HFF-Myc (cell line): ENCODE data around the gene ANGPTL8.

Source experiments
- DNase-seq: peaks from one replicate; pipeline ENCODE4 v3.0.0-alpha.2; 2011; ENCODE audit warnings: low read depth; ENCODE audit errors: extremely low read depth
- H3K4me3 ChIP-seq: replicated peaks from 2 replicates; pipeline ENCODE4 v1.5.1; 2011; ENCODE audit warnings: low read depth, mild to moderate bottlenecking, control low read depth, low read length
- TF ChIP-seq, protein P1 (sequence below): IDR thresholded peaks from 2 replicates; pipeline ENCODE4 v1.5.1; 2012; ENCODE audit warnings: mild to moderate bottlenecking, low read depth, low read length, control low read depth; ENCODE audit errors: missing control alignments

The ANGPTL8 gene

DNA sequence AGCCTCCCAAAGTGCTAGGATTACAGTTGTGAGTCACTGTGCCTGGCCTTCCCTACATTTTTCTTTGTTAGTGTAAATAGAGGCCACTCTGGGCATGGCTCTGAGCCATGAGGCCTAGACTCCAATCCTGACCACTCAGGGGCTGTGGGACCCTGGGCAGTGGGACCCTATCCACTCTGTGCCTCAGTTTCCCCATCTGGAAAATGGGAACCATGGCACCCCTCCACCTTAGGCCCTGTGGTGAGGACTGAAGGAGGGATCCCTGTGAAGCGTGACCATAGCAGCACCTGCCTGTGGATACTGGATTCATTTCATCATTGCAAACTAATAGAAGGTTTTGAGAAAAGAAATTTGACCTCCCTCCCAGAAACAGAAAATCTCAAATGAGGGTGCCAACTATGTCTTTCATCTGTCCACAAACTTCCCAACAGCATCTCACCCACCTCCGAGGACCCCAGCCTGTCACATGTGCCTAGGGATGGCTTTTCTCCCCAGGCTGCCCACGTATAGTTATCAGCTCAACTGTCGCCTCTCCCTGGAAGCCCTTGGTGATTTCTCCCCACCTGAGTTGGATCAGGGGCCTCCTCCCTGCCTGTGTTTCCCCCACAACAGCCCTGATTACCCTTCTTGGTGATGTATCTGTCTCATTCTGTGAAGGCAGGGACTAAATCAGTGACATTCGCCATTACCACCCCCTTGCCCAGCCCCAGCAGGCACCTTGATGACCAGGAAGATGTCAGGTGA, 5.6 kb downstream of the ANGPTL8 start:
- H3K4me3 ChIP-seq = no peak overlapping the region
- DNase-seq = no peak
- TF ChIP-seq, protein P1, sequence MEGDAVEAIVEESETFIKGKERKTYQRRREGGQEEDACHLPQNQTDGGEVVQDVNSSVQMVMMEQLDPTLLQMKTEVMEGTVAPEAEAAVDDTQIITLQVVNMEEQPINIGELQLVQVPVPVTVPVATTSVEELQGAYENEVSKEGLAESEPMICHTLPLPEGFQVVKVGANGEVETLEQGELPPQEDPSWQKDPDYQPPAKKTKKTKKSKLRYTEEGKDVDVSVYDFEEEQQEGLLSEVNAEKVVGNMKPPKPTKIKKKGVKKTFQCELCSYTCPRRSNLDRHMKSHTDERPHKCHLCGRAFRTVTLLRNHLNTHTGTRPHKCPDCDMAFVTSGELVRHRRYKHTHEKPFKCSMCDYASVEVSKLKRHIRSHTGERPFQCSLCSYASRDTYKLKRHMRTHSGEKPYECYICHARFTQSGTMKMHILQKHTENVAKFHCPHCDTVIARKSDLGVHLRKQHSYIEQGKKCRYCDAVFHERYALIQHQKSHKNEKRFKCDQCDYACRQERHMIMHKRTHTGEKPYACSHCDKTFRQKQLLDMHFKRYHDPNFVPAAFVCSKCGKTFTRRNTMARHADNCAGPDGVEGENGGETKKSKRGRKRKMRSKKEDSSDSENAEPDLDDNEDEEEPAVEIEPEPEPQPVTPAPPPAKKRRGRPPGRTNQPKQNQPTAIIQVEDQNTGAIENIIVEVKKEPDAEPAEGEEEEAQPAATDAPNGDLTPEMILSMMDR = no peak

DNA sequence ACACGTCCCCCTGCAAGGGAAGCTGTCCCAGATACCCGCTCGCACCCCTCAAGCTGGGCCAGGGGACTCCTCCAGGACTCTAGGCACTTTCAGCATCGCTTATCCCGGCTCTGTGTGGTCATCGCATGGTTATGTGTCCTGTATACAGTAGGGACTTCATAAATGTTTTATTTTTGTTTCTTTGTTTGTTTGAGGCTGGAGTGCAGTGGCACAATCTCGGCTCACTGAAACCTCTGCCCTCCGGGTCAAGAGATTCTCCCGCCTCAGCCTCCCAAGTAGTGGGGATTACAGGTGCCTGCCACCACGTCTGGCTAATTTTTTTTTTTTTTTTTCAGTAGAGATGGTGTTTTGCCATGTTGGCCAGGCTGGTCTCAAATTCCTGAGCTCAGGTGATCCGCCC, 7.5 kb downstream of the ANGPTL8 start:
- TF ChIP-seq, protein P1 = no peak
- DNase-seq = no peak

DNA sequence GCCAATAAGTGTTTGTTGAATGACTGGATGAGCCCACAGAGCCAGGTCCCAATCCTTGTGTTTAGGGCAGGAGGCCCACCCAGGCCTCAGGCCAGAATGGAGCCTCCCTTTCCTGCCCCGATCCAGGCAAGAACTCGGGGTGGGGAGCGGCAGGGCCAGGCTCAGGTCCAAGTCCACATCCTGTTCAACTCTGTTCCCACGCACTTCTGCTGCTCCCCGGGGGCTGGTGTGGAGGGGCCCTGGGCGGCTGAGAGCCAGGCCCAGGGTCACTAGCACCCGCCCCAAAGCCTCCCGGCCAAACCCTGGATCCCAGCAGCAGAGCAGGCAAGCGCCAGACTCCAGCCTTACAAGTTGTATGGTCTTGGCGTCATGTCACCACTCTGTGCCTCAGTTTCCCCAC, 8.0 kb downstream of the ANGPTL8 start:
- DNase-seq = no peak
- no peak overlapping the region for H3K4me3 ChIP-seq
- TF ChIP-seq, protein P1 = no peak

More for the DNA sequence above, 7.5 kb downstream of the ANGPTL8 start:
- no peak overlapping the region for H3K4me3 ChIP-seq

DNA sequence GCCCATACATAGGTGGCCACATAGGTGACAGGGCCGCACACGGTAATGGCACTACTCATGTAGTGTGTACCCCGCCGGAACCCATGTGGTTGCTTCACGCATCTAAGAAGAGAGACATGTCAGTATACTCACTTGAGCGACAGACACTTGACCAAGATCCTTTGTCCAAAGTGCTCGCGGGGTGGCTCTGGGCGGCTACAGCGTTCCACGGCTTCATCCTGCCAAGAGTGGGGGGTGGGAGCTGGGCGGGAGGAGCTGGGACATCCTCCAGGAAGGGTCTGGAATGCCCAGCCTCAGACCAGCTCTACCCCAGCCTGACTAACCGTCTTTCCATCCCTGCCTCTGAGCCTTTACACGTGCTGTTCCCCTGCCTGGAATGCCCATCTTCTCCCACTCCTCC, 8.5 kb downstream of the ANGPTL8 start:
- no peak for DNase-seq
- TF ChIP-seq, protein P1 = no peak
- H3K4me3 ChIP-seq = no peak overlapping the region

DNA sequence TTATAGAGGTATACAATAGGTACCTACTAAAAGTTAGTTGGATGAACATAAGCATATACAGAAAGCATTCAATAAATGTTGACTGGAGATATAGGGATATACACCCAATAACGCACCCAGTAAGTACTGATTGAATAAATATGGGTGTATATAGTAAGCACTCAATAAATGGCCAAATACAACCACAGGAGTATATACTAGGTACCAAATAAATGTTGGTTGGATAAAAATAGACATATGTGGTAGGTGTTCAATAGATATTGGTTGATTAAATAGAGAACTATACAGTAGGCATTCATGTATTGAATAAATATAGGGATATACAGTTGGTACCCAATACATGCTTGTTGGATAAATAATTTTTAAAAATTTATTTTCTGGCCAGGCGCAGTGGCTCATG, 9.4 kb downstream of the ANGPTL8 start:
- DNase-seq = no peak
- TF ChIP-seq, protein P1 = no peak
- H3K4me3 ChIP-seq = no peak overlapping the region

DNA sequence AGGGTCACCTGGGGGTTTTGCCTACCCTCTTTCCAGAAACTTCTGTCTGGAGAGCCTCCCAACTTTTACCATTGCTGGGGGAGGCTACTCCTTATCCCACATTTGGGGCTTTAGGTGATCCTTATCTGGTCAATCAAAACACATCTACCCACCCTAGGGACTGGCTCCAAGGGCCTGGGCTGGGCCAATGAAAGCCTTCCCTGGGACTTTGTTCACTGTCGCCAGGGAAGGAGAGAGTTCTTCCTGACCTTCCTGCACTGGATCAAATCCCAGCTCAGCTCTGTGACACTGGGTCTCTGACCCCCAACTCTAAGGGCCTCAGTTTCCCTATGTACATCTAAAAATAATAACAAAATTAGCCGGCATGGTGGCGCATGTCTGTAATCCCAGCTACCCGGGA, 11.8 kb downstream of the ANGPTL8 start:
- DNase-seq = no peak
- no peak overlapping the region for H3K4me3 ChIP-seq
- TF ChIP-seq, protein P1 = no peak
